Hindlimb muscle (tissue), 1 donor: Measurements from ENCODE around the gene C10orf105. TPM values are rescaled to one million over a fixed set of nuclear protein-coding genes. Genes with fewer than 3 reads are reported as not detected.

ENCODE experiments used
- DNase-seq: peaks from one replicate; pipeline ENCODE4 v3.0.0-alpha.2; 2013
- polyA plus RNA-seq: library from polyadenylated mRNA; unstranded; fragments of 120-200 nt; gene quantifications from one replicate; pipeline ENCODE4 v1.2.1, GENCODE V29; 2013; ENCODE audit not compliant: insufficient read length

Gene C10orf105
- polyA plus RNA-seq, 1 donor: 0.50 TPM

GRCh38 chr10:71715860-71716259, 3.7 kb downstream of the C10orf105 start:
- no peak for DNase-seq

GRCh38 chr10:71715026-71715425, 4.6 kb downstream of the C10orf105 start:
- no peak for DNase-seq

GRCh38 chr10:71714592-71714991, 5.0 kb downstream of the C10orf105 start:
- no peak for DNase-seq

GRCh38 chr10:71714031-71714410, 5.6 kb downstream of the C10orf105 start:
- DNase-seq: no peak

GRCh38 chr10:71713135-71714030, 6.2 kb downstream of the C10orf105 start:
- DNase-seq: peak; percentile 81

- no peak for DNase-seq
Observed at GRCh38 chr10:71712572-71713134, 6.9 kb downstream of the C10orf105 start.

GRCh38 chr10:71712170-71712569, 7.4 kb downstream of the C10orf105 start:
- no peak for DNase-seq

GRCh38 chr10:71711052-71711623, 8.4 kb downstream of the C10orf105 start:
- no peak for DNase-seq

GRCh38 chr10:71710519-71710918, 9.1 kb downstream of the C10orf105 start:
- no peak for DNase-seq

- DNase-seq: no peak
Observed at GRCh38 chr10:71708897-71709882, 10.4 kb downstream of the C10orf105 start.

GRCh38 chr10:71708301-71708703, 11.3 kb downstream of the C10orf105 start:
- peak; percentile 56 for DNase-seq

- no peak for DNase-seq
Observed at GRCh38 chr10:71707240-71707789, 12.3 kb downstream of the C10orf105 start.

- DNase-seq: no peak
Observed at GRCh38 chr10:71706216-71707121, 13.1 kb downstream of the C10orf105 start.

- DNase-seq: no peak
Observed at GRCh38 chr10:71705582-71705981, 14.0 kb downstream of the C10orf105 start.

GRCh38 chr10:71704816-71705215, 14.8 kb downstream of the C10orf105 start:
- DNase-seq: no peak

GRCh38 chr10:71703577-71703976, 16.0 kb downstream of the C10orf105 start:
- DNase-seq: no peak

GRCh38 chr10:71701496-71702132, 18.0 kb downstream of the C10orf105 start:
- DNase-seq: no peak

- DNase-seq: no peak
Observed at GRCh38 chr10:71700731-71701368, 18.7 kb downstream of the C10orf105 start.

GRCh38 chr10:71698737-71699136, 20.8 kb downstream of the C10orf105 start:
- no peak for DNase-seq
